GM23338 (cell line): Measurements from ENCODE around the gene MSH4. TPM values are rescaled to one million over a fixed set of nuclear protein-coding genes. Genes with fewer than 3 reads are reported as not detected.
A peak's percentile ranks its signal among the peaks of the same experiment; 100 is the strongest.

ENCODE experiments used
- ATAC-seq: fragments of 200-7000 bp; cut with Tn5 transposase; 3 replicates; pipeline ENCODE4 v1.9.1; 2020
- DNase-seq: peaks from one replicate; pipeline ENCODE4 v3.0.0-alpha.2; 2015; ENCODE audit warnings: low spot score
- H2AFZ ChIP-seq: fragments of 200-600 bp; sonication (generic); 2 replicates; pipeline ENCODE4 v1.8.0; 2016; ENCODE audit warnings: antibody characterized with exemption, mild to moderate bottlenecking, moderate library complexity
- H3F3A ChIP-seq: fragments of 200-600 bp; sonication (generic); replicated peaks from 2 replicates; pipeline ENCODE4 v1.8.0; 2017; ENCODE audit warnings: antibody characterized with exemption, mixed run types, low read depth
- H3K27ac ChIP-seq: fragments of 200-600 bp; sonication (generic); 2 replicates; pipeline ENCODE4 v1.6.1; 2016; ENCODE audit warnings: low read depth
- H3K27me3 ChIP-seq: fragments of 200-600 bp; sonication (generic); 2 replicates; pipeline ENCODE4 v1.8.0; 2016; ENCODE audit warnings: mild to moderate bottlenecking, mixed run types, moderate library complexity; ENCODE audit not compliant: insufficient read depth
- H3K36me3 ChIP-seq: fragments of 200-600 bp; sonication (generic); 2 replicates; pipeline ENCODE4 v1.8.0; 2016; ENCODE audit warnings: mild to moderate bottlenecking; ENCODE audit not compliant: insufficient read depth
- H3K4me1 ChIP-seq: fragments of 200-600 bp; sonication (generic); 2 replicates; pipeline ENCODE4 v1.8.0; 2016; ENCODE audit warnings: mild to moderate bottlenecking, moderate library complexity; ENCODE audit not compliant: insufficient read depth
- H3K4me2 ChIP-seq: fragments of 200-600 bp; sonication (generic); 2 replicates; pipeline ENCODE4 v1.7.1; 2017; ENCODE audit warnings: mixed run types
- H3K4me3 ChIP-seq: fragments of 200-600 bp; sonication (generic); 2 replicates; pipeline ENCODE4 v1.6.1; 2016; ENCODE audit warnings: mixed run types
- H3K79me2 ChIP-seq: fragments of 200-600 bp; sonication (generic); replicated peaks from 2 replicates; pipeline ENCODE4 v1.8.0; 2017; ENCODE audit warnings: mild to moderate bottlenecking; ENCODE audit not compliant: insufficient read depth
- H3K9me2 ChIP-seq: fragments of 200-600 bp; sonication (generic); 2 replicates; pipeline ENCODE4 v1.8.0; 2017; ENCODE audit not compliant: insufficient read depth
- H4K20me1 ChIP-seq: fragments of 200-600 bp; sonication (generic); replicated peaks from 2 replicates; pipeline ENCODE4 v1.8.0; 2017; ENCODE audit warnings: mild to moderate bottlenecking; ENCODE audit not compliant: insufficient read depth
- H3K27ac Mint-ChIP-seq: 2 replicates; pipeline ENCODE4 v1.8.0; 2020; ENCODE audit warnings: inconsistent platforms, mild to moderate bottlenecking, moderate library complexity, mixed read lengths
- H3K27me3 Mint-ChIP-seq: 3 replicates; pipeline ENCODE4 v1.8.0; 2022; ENCODE audit warnings: low read depth, mild to moderate bottlenecking, moderate library complexity, mixed read lengths, inconsistent platforms; ENCODE audit not compliant: insufficient read depth, poor library complexity
- H3K36me3 Mint-ChIP-seq: 3 replicates; pipeline ENCODE4 v1.8.0; 2021; ENCODE audit warnings: low read depth, mild to moderate bottlenecking, inconsistent platforms, moderate library complexity, mixed read lengths
- H3K4me1 Mint-ChIP-seq: 3 replicates; pipeline ENCODE4 v1.8.0; 2020; ENCODE audit warnings: mild to moderate bottlenecking, inconsistent platforms, mixed read lengths
- H3K4me3 Mint-ChIP-seq: 3 replicates; pipeline ENCODE4 v1.8.0; 2021; ENCODE audit warnings: moderate library complexity, mild to moderate bottlenecking, inconsistent platforms, mixed read lengths
- H3K9me3 Mint-ChIP-seq: 3 replicates; pipeline ENCODE4 v1.8.0; 2020; ENCODE audit warnings: moderate library complexity, mild to moderate bottlenecking, inconsistent platforms, mixed read lengths
- ETS1 ChIP-seq: IDR thresholded peaks from 2 replicates; pipeline ENCODE4 v1.6.1; 2016; ENCODE audit warnings: antibody characterized with exemption
- EZH2 ChIP-seq: fragments of 200-600 bp; sonication (generic); IDR thresholded peaks from one replicate; pipeline ENCODE4 v1.8.0; 2017; ENCODE audit warnings: antibody characterized with exemption, mild to moderate bottlenecking, low read depth; ENCODE audit not compliant: unreplicated experiment
- NANOG ChIP-seq: IDR thresholded peaks from 2 replicates; pipeline ENCODE4 v1.6.1; 2016; ENCODE audit warnings: antibody characterized with exemption, borderline replicate concordance
- POLR2AphosphoS5 ChIP-seq: IDR thresholded peaks from 2 replicates; pipeline ENCODE4 v1.6.1; 2016; ENCODE audit warnings: antibody characterized with exemption, low read depth
- ZNF462 ChIP-seq: fragments of 250-450 bp; sonication (Bioruptor Pico); IDR thresholded peaks from 2 replicates; pipeline ENCODE4 v1.5.0; 2020; ENCODE audit warnings: mild to moderate bottlenecking, moderate library complexity
- polyA plus RNA-seq: library from polyadenylated mRNA; unstranded; fragments of >200 nt; fragmentation: Nextera tagmentation; extraction: Ambion mirVana; gene quantifications from 2 replicates; pipeline ENCODE4 v1.2.1, GENCODE V29; 2016
- total RNA-seq: library from RNA; depleted of rRNA; stranded (reverse); fragments of >200 nt; shearing (Covaris generic); gene quantifications from 2 replicates; pipeline ENCODE4 v1.2.3, GENCODE V29; 2014

Gene MSH4
- total and polyA plus RNA-seq, 2 experiments from 2014 or later: 0.10 to 0.24 TPM

GRCh38 chr1:75785983-75786853, 10.5 kb upstream of the MSH4 start, which contains the start of gene RABGGTB:
Gene RABGGTB (plus strand): TSS chr1:75786256. CDS start chr1:75786272, 16 bp downstream.
- H4K20me1 ChIP-seq: peaks cover 32% of the 10 kb centered on the region
- DNase-seq (peak; percentile 97), ATAC-seq (peak; percentile 90)
- TF ChIP-seq ETS1 (peak; percentile 47; the same call in 1 of the 2 replicates), NANOG (no peak), EZH2 (no peak), POLR2AphosphoS5 (peak; percentile 99)
- H3K9me3 Mint-ChIP-seq: no peaks in the 10 kb centered on the region
- H3K27me3 Mint-ChIP-seq: peaks cover 4% of the 10 kb centered on the region
- peak within 1 kb of the TSS; percentile 94 for H3K4me3 Mint-ChIP-seq
- H3F3A ChIP-seq: peaks cover 19% of the 10 kb centered on the region
- peak within 1 kb of the TSS; percentile 78 for H2AFZ ChIP-seq
- H3K4me2 ChIP-seq: peak within 1 kb of the TSS; percentile 95
- peaks cover 31% of the 10 kb centered on the region for H3K36me3 ChIP-seq
- no peaks in the 10 kb centered on the region for H3K9me2 ChIP-seq
- H3K4me1 ChIP-seq: peaks cover 16% of the 10 kb centered on the region
- peak within 1 kb of the TSS; percentile 99 for H3K27ac Mint-ChIP-seq
- H3K27me3 ChIP-seq: no peaks in the 10 kb centered on the region
- H3K27ac ChIP-seq: peak within 1 kb of the TSS; percentile 82
- peaks cover 30% of the 10 kb centered on the region for H3K4me1 Mint-ChIP-seq
- peaks cover 56% of the 10 kb centered on the region for H3K79me2 ChIP-seq
- H3K36me3 Mint-ChIP-seq: peaks cover 52% of the 10 kb centered on the region
- H3K4me3 ChIP-seq: peak within 1 kb of the TSS; percentile 92

GRCh38 chr1:75786901-75787493, 9.7 kb upstream of the MSH4 start:
- H3K27ac Mint-ChIP-seq: peak overlapping the region; percentile 99
- Histone ChIP-seq H3K4me2 (peak overlapping the region; percentile 95), H3K27ac (peak overlapping the region; percentile 82), H3K79me2 (peaks cover 64% of the 10 kb centered on the region), H3K4me1 (peaks cover 16% of the 10 kb centered on the region), H2AFZ (no peak overlapping the region), H4K20me1 (peaks cover 38% of the 10 kb centered on the region), H3K9me2 (no peaks in the 10 kb centered on the region), H3K4me3 (peak overlapping the region; percentile 92), H3K36me3 (peaks cover 38% of the 10 kb centered on the region), H3F3A (peaks cover 20% of the 10 kb centered on the region), H3K27me3 (no peaks in the 10 kb centered on the region)
- peaks cover 60% of the 10 kb centered on the region for H3K36me3 Mint-ChIP-seq
- peaks cover 4% of the 10 kb centered on the region for H3K27me3 Mint-ChIP-seq
- no peak for ATAC-seq
- peak overlapping the region; percentile 94 for H3K4me3 Mint-ChIP-seq
- TF ChIP-seq POLR2AphosphoS5 (0 out of 2 replicates have a peak, but pooled peaks have one; percentile 12), ZNF462 (CRISPR knock-in tag) (no peak)
- no peak for DNase-seq
- H3K9me3 Mint-ChIP-seq: no peaks in the 10 kb centered on the region
- peaks cover 34% of the 10 kb centered on the region for H3K4me1 Mint-ChIP-seq
